Tongue (tissue), 1 donor: ENCODE results near the gene SULT2B1. TPM values are rescaled to one million over a fixed set of nuclear protein-coding genes. Genes with fewer than 3 reads are reported as not detected.

Source experiments
- total RNA-seq: library from RNA; depleted of rRNA; stranded (reverse); fragments of >200 nt; gene quantifications from one replicate; pipeline ENCODE4 v1.2.3, GENCODE V29; 2014

Gene SULT2B1
- total RNA-seq, 1 donor from 2014 or later = 2.4 TPM

Other genes starting within 250 kb of the SULT2B1 start
- gene EMP3, start 226.6 kb upstream of the SULT2B1 start, total RNA-seq = 27.2 TPM
- 14.4 TPM for gene TMEM143, start 188.2 kb upstream of the SULT2B1 start, total RNA-seq
- gene SYNGR4, start 187.8 kb upstream of the SULT2B1 start, total RNA-seq = not detected
- 54.1 TPM for gene KDELR1, start 160.6 kb upstream of the SULT2B1 start, total RNA-seq
- 0.41 TPM for gene GRIN2D, start 158.5 kb upstream of the SULT2B1 start, total RNA-seq
- gene GRWD1, start 106.2 kb upstream of the SULT2B1 start, total RNA-seq = 26.6 TPM
- 0.51 TPM for gene KCNJ14, start 96.6 kb upstream of the SULT2B1 start, total RNA-seq
- 39.1 TPM for gene CYTH2, start 82.8 kb upstream of the SULT2B1 start, total RNA-seq
- gene LMTK3, start 40.3 kb upstream of the SULT2B1 start, total RNA-seq = 0.92 TPM
- not detected for gene SPACA4, start 54.6 kb downstream of the SULT2B1 start, total RNA-seq
- 10.2 TPM for gene FAM83E, start 62.9 kb downstream of the SULT2B1 start, total RNA-seq
- gene RPL18, start 67.0 kb downstream of the SULT2B1 start, total RNA-seq = 1,428 TPM
- 9.2 TPM for gene SPHK2, start 67.3 kb downstream of the SULT2B1 start, total RNA-seq
- gene DBP, start 85.2 kb downstream of the SULT2B1 start, total RNA-seq = 8.7 TPM
- 3.7 TPM for gene CA11, start 94.0 kb downstream of the SULT2B1 start, total RNA-seq
- gene NTN5, start 120.8 kb downstream of the SULT2B1 start, total RNA-seq = 0.21 TPM
- gene FUT2, start 143.8 kb downstream of the SULT2B1 start, total RNA-seq = 3.0 TPM
- gene MAMSTR, start 167.6 kb downstream of the SULT2B1 start, total RNA-seq = 4.3 TPM
- 24.1 TPM for gene RASIP1, start 188.4 kb downstream of the SULT2B1 start, total RNA-seq
- gene IZUMO1, start 194.7 kb downstream of the SULT2B1 start, total RNA-seq = not detected
- 1.1 TPM for gene FUT1, start 200.5 kb downstream of the SULT2B1 start, total RNA-seq
- not detected for gene FGF21, start 203.4 kb downstream of the SULT2B1 start, total RNA-seq